Karpas-422 (cell line): ENCODE measurements around the gene ZFAND6. TPM values are rescaled to one million over a fixed set of nuclear protein-coding genes. Genes with fewer than 3 reads are reported as not detected.
A peak's percentile ranks its signal among the peaks of the same experiment; 100 is the strongest.
"Not testable (repeated sequence)": the region's sequence is repeated elsewhere in the genome, so short reads cannot be mapped to it uniquely, and the experiment has no call there.

Source experiments
- DNase-seq: peaks from one replicate; pipeline ENCODE4 v3.0.0-alpha.2; 2015
- H2AFZ ChIP-seq: fragments of 200-600 bp; sonication (generic); 2 replicates; pipeline ENCODE4 v1.6.1; 2014; ENCODE audit warnings: antibody characterized with exemption, low read length, mixed read lengths
- H3K27ac ChIP-seq: fragments of 200-600 bp; sonication (generic); 2 replicates; pipeline ENCODE4 v1.5.1; 2014; ENCODE audit warnings: mild to moderate bottlenecking, low read length, moderate library complexity
- H3K27me3 ChIP-seq: fragments of 200-600 bp; sonication (generic); 2 replicates; pipeline ENCODE4 v1.6.1; 2014; ENCODE audit warnings: low read length, mixed read lengths
- H3K36me3 ChIP-seq: fragments of 200-600 bp; sonication (generic); 2 replicates; pipeline ENCODE4 v1.6.1; 2014; ENCODE audit warnings: low read length, mixed read lengths; ENCODE audit not compliant: insufficient read depth
- H3K4me1 ChIP-seq: fragments of 200-600 bp; sonication (generic); 2 replicates; pipeline ENCODE4 v1.6.1; 2014; ENCODE audit warnings: mild to moderate bottlenecking, low read length, mixed read lengths
- H3K4me2 ChIP-seq: fragments of 200-600 bp; sonication (generic); 2 replicates; pipeline ENCODE4 v1.6.1; 2014; ENCODE audit warnings: low read length, low read depth, mild to moderate bottlenecking; ENCODE audit not compliant: poor library complexity, severe bottlenecking
- H3K4me3 ChIP-seq: fragments of 200-600 bp; sonication (generic); 2 replicates; pipeline ENCODE4 v1.5.1; 2014; ENCODE audit warnings: mild to moderate bottlenecking, antibody characterized with exemption, low read length, mixed read lengths
- H3K79me2 ChIP-seq: fragments of 200-600 bp; sonication (generic); 2 replicates; pipeline ENCODE4 v1.6.1; 2014; ENCODE audit warnings: mild to moderate bottlenecking, low read length, mixed read lengths
- H3K9ac ChIP-seq: fragments of 200-600 bp; sonication (generic); 2 replicates; pipeline ENCODE4 v1.6.0; 2014; ENCODE audit warnings: low read length
- H3K9me2 ChIP-seq: fragments of 200-600 bp; sonication (generic), shearing (Covaris generic); replicated peaks from 2 replicates; pipeline ENCODE4 v1.6.0; 2014; ENCODE audit warnings: mild to moderate bottlenecking, low read length, moderate library complexity; ENCODE audit not compliant: insufficient read depth
- H3K9me3 ChIP-seq: fragments of 300-700, 200-600 bp; sonication (generic); 2 replicates; pipeline ENCODE4 v1.6.1; 2014; ENCODE audit warnings: low read length, mixed read lengths
- H4K20me1 ChIP-seq: fragments of 200-600 bp; sonication (generic); 2 replicates; pipeline ENCODE4 v1.6.1; 2014; ENCODE audit warnings: mild to moderate bottlenecking, antibody characterized with exemption, low read length, low read depth; ENCODE audit not compliant: insufficient read depth
- total RNA-seq: library from RNA; depleted of rRNA; stranded (reverse); fragments of >200 nt; shearing (Covaris generic); gene quantifications from 2 replicates; pipeline ENCODE4 v1.2.3, GENCODE V29; 2014; ENCODE audit warnings: low replicate concordance; rRNA removed

Gene ZFAND6
- total RNA-seq: 114 and 174 TPM in 2 replicates

DNA sequence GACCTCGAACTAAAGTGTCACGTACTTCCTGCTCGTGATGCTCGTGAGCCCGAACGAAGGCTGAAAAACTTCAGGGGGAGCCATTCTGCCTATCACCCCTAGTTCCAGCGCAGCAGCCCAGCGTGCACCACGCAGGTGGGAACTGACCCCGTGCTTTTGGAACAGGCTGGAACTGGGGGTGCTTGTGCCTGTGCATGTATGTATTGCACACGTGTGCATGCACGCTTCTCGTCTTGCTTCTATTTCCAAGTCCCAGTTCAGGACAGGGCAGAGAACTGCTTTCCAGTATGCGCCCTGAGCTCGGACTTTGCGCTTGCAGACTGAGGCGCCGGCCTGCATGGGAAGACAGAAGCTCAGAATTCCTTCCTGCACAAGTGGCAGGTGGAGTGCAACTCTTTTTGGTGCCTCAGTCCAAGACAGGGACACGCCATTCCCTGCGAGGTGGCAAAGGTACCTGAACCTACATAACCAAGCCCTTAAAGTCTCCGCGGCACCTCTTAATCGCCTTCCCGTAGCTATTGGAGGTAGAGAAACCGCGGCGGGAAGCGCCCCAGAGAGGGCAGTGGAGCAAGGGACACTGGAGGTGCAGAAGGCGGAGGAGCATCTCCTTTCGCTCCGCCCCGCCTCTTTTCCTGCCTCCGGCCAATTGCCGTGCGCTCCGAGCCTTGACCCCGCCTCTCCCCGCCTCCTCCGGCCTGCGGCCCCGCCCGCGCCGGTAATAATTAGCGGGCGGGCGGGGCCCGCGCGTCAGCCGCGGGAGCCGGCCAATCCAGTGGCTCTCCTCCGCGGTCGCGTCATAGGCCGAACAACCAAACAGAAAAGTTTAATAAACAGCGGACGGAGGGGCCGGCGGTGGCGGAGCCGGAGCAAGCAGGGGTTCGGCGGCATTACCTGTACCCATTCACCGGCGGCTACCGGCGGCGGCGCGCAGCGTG lies at the start of gene ZFAND6:
ZFAND6 (plus strand) TSS at position 826 of the 935 bp plus-strand sequence. CDS start 60,669 bp downstream, outside the sequence.
- Histone ChIP-seq H4K20me1 (peaks cover 4% of the 10 kb centered on the region; the same call in 1 of the 2 replicates), H3K79me2 (peaks cover 43% of the 10 kb centered on the region), H3K9ac (peak within 1 kb of the TSS; percentile 91), H3K4me3 (peak within 1 kb of the TSS; percentile 93), H2AFZ (peak within 1 kb of the TSS; percentile 95), H3K9me2 (no peaks in the 10 kb centered on the region), H3K27ac (peak within 1 kb of the TSS; percentile 78), H3K4me1 (peaks cover 45% of the 10 kb centered on the region), H3K36me3 (no peaks in the 10 kb centered on the region), H3K9me3 (no peaks in the 10 kb centered on the region), H3K27me3 (peaks cover 4% of the 10 kb centered on the region; the same call in 1 of the 2 replicates), H3K4me2 (peak within 1 kb of the TSS; percentile 99)
- DNase-seq: peak; percentile 98

DNA sequence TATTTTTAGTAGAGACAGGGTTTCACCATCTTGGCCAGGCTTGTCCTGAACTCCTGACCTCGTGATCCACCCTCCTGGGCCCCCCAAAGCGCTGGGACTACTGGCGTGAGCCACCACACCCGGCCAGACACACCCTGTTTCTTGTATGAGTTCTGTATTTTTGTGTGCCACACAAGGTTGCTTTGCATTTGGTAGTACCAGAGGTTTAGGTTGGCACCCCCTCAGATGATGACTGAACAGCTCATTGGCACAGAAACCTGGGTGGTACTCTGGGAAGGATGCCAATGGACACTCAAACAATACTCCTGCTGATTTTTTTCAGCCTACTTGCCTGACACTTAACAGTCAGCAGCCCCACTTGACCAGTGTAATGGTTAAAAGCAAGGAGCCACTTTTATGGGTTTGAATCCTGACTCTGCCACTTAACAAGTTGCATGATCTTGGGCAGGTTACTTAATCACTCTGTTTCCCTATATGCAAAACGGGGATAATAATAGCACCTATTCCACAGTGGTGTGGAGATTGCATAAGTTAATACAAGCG lies 49.3 kb upstream of the ZFAND6 start:
- no peaks in the 10 kb centered on the region for H3K36me3 ChIP-seq
- no peak overlapping the region for H3K4me3 ChIP-seq
- no peaks in the 10 kb centered on the region for H3K9me2 ChIP-seq
- H3K9ac ChIP-seq: no peak overlapping the region
- no peak overlapping the region for H3K27ac ChIP-seq
- H2AFZ ChIP-seq: no peak overlapping the region
- no peaks in the 10 kb centered on the region for H3K27me3 ChIP-seq
- DNase-seq: peak; percentile 52
- no peaks in the 10 kb centered on the region for H4K20me1 ChIP-seq
- no peaks in the 10 kb centered on the region for H3K79me2 ChIP-seq
- peaks cover 26% of the 10 kb centered on the region for H3K4me1 ChIP-seq
- peak overlapping the region; percentile 57 for H3K4me2 ChIP-seq
- H3K9me3 ChIP-seq: no peaks in the 10 kb centered on the region

DNA sequence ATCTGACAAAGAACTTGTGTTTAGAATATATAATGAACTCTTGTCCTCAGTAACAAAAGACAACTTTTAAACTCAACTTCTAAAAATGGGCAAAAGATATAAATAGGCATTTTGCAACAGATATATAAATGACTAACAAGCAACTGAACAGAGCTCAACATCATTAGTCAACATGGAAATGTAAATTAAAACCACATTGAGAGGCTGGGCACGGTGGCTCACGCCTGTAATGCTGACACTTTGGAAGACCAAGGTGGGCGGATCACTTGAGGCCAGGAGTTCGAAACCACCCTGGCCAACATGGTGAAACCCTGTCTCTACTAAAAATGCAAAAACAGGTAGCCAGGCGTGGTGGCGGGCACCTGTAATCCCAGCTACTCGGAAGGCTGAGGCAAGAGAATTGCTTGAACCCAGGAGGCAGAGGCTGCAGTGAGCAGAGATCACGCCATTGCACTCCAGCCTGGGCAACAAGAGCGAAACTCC lies 48.4 kb upstream of the ZFAND6 start:
- H4K20me1 ChIP-seq, H3K4me3 ChIP-seq, H3K36me3 ChIP-seq, H3K27me3 ChIP-seq, H3K9me3 ChIP-seq, H3K79me2 ChIP-seq, H3K9me2 ChIP-seq, H3K9ac ChIP-seq, H2AFZ ChIP-seq, H3K27ac ChIP-seq: not testable (repeated sequence)
- Histone ChIP-seq H3K4me2 (peak overlapping the region; percentile 57), H3K4me1 (peaks cover 26% of the 10 kb centered on the region)
- DNase-seq: peak; percentile 50

DNA sequence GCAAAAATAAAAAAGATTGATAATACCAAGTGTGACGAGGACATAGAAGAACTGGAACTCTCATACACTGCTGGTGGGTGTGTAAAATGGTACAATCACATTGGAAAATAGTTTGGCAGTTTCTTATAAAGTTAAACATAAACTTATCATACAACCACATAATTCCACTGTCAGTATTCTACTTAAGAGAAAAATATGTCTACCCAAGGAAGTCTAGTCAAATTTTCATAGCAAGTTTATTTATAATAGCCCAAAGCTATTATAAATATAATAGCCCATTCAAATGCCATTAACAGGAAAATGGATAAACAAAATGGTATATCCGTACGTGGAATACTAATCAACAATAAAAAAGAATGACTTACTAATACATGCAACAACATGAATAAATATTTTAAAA lies 47.9 kb upstream of the ZFAND6 start:
- H3K9me2 ChIP-seq: no peaks in the 10 kb centered on the region
- H3K27me3 ChIP-seq: no peaks in the 10 kb centered on the region
- H3K9me3 ChIP-seq: no peaks in the 10 kb centered on the region
- H4K20me1 ChIP-seq: no peaks in the 10 kb centered on the region
- H3K4me2 ChIP-seq: peak overlapping the region; percentile 57
- no peak overlapping the region for H3K27ac ChIP-seq
- H3K4me3 ChIP-seq: no peak overlapping the region
- H2AFZ ChIP-seq: no peak overlapping the region
- no peaks in the 10 kb centered on the region for H3K79me2 ChIP-seq
- H3K4me1 ChIP-seq: peaks cover 26% of the 10 kb centered on the region
- H3K36me3 ChIP-seq: no peaks in the 10 kb centered on the region
- DNase-seq: no peak
- no peak overlapping the region for H3K9ac ChIP-seq

DNA sequence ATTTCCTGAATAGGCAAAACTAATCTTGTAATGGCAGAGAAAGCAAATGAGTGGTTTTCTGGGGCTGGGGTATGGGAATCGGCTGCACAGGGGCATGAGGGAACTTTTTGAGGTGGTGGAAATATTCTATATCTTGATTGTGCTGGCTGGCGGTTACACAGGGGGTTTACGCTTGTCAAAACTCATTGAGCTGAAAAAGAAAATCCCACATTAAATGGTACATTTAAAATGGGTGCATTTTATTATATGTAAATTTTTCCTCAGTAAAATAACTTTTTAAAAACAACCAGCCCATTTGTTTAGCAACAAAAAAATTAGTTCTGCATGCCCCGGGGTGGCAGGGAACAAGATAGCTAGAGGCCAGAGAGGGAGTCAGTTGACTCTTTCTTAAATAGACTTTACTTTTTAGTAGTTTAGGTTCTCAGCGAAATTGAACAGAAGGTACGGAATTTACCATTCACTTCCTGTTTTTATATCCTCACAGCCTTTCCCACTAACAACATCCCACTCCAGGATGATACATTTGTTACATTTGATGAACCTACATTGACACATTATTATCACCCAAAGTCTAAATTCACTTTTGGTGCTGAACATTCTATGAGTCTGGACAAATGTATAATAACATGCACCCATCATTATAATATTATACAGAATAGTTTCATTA lies 47.3 kb upstream of the ZFAND6 start:
- no peaks in the 10 kb centered on the region for H3K9me3 ChIP-seq
- H3K9me2 ChIP-seq: no peaks in the 10 kb centered on the region
- no peaks in the 10 kb centered on the region for H3K36me3 ChIP-seq
- H3K27me3 ChIP-seq: no peaks in the 10 kb centered on the region
- H3K4me2 ChIP-seq: peak overlapping the region; percentile 57
- peaks cover 26% of the 10 kb centered on the region for H3K4me1 ChIP-seq
- no peaks in the 10 kb centered on the region for H4K20me1 ChIP-seq
- H3K4me3 ChIP-seq: no peak overlapping the region
- H3K27ac ChIP-seq: no peak overlapping the region
- DNase-seq: no peak
- no peak overlapping the region for H3K9ac ChIP-seq
- H2AFZ ChIP-seq: no peak overlapping the region
- no peaks in the 10 kb centered on the region for H3K79me2 ChIP-seq

DNA sequence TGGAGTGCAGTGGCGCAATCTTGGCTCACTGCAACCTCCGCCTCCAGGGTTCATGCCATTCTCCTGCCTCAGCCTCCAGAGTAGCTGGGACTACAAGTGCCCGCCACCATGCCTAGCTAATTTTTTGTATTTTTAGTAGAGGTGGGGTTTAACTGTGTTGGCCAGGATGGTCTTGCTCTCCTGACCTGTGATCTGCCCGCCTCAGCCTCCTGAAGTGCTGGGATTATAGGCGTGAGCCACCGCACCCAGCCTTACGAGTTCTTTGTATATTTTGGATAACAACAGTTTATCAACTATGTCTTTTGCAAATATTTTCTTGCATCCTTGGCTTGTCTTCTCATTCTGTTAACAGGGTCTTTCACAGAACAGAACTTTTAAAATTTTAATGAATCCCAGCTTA lies 45.3 kb upstream of the ZFAND6 start:
- H3K9ac ChIP-seq, H2AFZ ChIP-seq, H3K79me2 ChIP-seq: not testable (repeated sequence)

DNA sequence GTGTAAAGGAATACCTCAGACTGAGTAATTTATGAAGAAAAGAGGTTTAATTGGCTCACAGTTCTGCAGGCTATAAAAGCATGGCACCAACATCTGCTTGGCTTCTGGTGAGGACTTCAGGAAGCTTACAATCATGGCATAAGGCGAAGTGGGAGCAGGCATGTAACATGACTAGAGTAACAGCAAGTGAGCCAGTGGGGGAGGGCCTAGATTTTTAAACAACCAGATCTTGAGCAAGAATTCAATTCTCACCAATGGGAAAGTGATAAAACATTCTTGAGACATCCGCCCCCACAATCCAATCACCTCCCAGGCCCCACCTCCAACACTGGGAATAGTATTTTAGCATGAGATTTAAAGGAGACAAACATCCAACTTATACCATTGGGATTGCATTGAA lies 44.3 kb upstream of the ZFAND6 start:
- Histone ChIP-seq H3K4me3 (no peak overlapping the region), H3K9me3 (no peaks in the 10 kb centered on the region), H3K9me2 (no peaks in the 10 kb centered on the region), H3K36me3 (no peaks in the 10 kb centered on the region), H3K4me2 (no peak overlapping the region), H3K4me1 (peaks cover 33% of the 10 kb centered on the region), H3K27me3 (no peaks in the 10 kb centered on the region), H3K27ac (no peak overlapping the region), H3K9ac (no peak overlapping the region), H3K79me2 (no peaks in the 10 kb centered on the region), H2AFZ (no peak overlapping the region), H4K20me1 (no peaks in the 10 kb centered on the region)
- no peak for DNase-seq

More for the DNA sequence above, 45.3 kb upstream of the ZFAND6 start:
- H3K4me1 ChIP-seq: peaks cover 38% of the 10 kb centered on the region
- not testable (repeated sequence) for H3K4me2 ChIP-seq, DNase-seq, H3K27me3 ChIP-seq, H3K4me3 ChIP-seq, H3K9me3 ChIP-seq, H4K20me1 ChIP-seq, H3K9me2 ChIP-seq, H3K27ac ChIP-seq, H3K36me3 ChIP-seq

DNA sequence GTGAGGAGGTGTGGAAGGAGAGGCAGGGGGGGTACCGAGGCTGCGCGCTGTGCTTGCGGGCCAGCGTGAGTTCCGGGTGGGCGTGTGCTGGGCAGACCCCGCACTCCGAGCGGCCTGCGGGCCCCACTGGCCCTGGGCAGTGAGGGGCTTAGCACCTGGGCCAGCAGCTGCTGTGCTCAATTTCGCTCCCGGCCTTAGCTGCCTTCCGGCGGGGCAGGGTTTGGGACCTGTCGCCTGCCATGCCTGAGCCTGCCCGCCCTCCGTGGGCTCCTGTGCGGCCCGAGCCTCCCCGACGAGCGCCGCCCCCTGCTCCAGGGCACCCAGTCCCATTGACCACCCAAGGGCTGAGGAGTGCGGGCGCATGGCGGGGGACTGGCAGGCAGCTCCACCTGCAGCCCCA lies 43.0 kb upstream of the ZFAND6 start:
- H3K9ac ChIP-seq, H3K4me3 ChIP-seq, H3K9me3 ChIP-seq, H3K27me3 ChIP-seq, H4K20me1 ChIP-seq, H3K79me2 ChIP-seq, DNase-seq, H3K4me2 ChIP-seq, H3K36me3 ChIP-seq, H3K27ac ChIP-seq, H3K9me2 ChIP-seq, H2AFZ ChIP-seq: not testable (repeated sequence)
- peaks cover 20% of the 10 kb centered on the region for H3K4me1 ChIP-seq
